ENCODE measurements around the gene AJUBA.
A peak's percentile ranks its signal among the peaks of the same experiment; 100 is the strongest.

DNA sequence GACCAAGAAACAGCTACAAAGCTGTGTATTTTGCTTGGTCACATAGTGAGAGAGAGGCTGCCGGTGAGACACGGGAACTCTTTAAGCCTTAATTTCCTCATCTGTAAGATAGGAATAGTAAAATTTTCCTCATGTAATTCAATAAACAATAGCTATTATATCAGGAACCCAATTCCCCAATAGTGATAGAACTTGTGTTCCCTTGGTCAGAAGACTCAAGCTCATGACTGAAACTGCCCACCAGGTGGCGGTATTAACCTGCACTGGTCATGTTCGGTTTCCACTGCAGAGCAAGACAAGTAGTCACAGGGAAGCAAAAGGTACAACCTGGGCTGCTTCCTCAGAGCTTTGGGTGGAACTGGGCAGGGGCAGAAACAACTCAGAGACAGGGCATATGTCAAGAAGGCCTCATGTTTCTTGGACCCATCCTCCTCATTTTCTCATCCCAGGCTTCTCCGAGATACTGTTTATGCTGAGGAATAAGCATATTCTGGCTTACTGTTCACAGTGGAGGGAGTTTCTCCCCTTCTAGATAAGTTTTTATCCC is 4.2 kb upstream of the AJUBA start:
- TF ChIP-seq, protein P1, sequence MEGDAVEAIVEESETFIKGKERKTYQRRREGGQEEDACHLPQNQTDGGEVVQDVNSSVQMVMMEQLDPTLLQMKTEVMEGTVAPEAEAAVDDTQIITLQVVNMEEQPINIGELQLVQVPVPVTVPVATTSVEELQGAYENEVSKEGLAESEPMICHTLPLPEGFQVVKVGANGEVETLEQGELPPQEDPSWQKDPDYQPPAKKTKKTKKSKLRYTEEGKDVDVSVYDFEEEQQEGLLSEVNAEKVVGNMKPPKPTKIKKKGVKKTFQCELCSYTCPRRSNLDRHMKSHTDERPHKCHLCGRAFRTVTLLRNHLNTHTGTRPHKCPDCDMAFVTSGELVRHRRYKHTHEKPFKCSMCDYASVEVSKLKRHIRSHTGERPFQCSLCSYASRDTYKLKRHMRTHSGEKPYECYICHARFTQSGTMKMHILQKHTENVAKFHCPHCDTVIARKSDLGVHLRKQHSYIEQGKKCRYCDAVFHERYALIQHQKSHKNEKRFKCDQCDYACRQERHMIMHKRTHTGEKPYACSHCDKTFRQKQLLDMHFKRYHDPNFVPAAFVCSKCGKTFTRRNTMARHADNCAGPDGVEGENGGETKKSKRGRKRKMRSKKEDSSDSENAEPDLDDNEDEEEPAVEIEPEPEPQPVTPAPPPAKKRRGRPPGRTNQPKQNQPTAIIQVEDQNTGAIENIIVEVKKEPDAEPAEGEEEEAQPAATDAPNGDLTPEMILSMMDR (IDR thresholded peaks at IDR 0.05; ENCODE audit: insufficient read depth, low read depth, low read length), result peak; percentile 96
- TF ChIP-seq EZH2 (IDR thresholded peaks at IDR 0.05; ENCODE audit: insufficient read depth, low read length), result no peak
